Mesenchymal stem cell (in vitro differentiated cells and primary cell): ENCODE measurements around the gene FAM118A.

ENCODE experiments used
- DNase-seq: peaks from one replicate; pipeline ENCODE4 v3.0.0-alpha.2; 2013
- H2AFZ ChIP-seq: one replicate; pipeline ENCODE4 v1.6.1; 2013; ENCODE audit warnings: low read depth, mild to moderate bottlenecking, control low read depth, inconsistent platforms, low read length, moderate library complexity
- H2AK5ac ChIP-seq: 2 replicates; pipeline ENCODE4 v1.6.1; 2013; ENCODE audit warnings: low read length, moderate library complexity, mild to moderate bottlenecking, inconsistent platforms; ENCODE audit not compliant: severe bottlenecking
- H2BK120ac ChIP-seq: one replicate; pipeline ENCODE4 v1.6.1; 2013; ENCODE audit warnings: low read depth, mild to moderate bottlenecking, inconsistent platforms, low read length, moderate library complexity
- H2BK12ac ChIP-seq, 2 experiments: one replicate each; pipeline ENCODE4 v1.6.1; 2013; ENCODE audit warnings: inconsistent platforms in 2 of 2, low read length in 2 of 2, mild to moderate bottlenecking in 2 of 2, moderate library complexity in 2 of 2, control low read depth in 1 of 2
- H2BK15ac ChIP-seq: one replicate; pipeline ENCODE4 v1.6.1; 2013; ENCODE audit warnings: mild to moderate bottlenecking, low read depth, inconsistent platforms; ENCODE audit not compliant: poor library complexity, severe bottlenecking
- H2BK5ac ChIP-seq: 2 replicates; pipeline ENCODE4 v1.6.1; 2013; ENCODE audit warnings: low read depth, mild to moderate bottlenecking, low read length, control low read depth, inconsistent platforms; ENCODE audit not compliant: poor library complexity, severe bottlenecking
- H3K14ac ChIP-seq, 2 experiments: one replicate each; pipeline ENCODE4 v1.6.1; 2013; ENCODE audit warnings: inconsistent platforms in 2 of 2, low read length in 2 of 2, control low read depth in 1 of 2, mild to moderate bottlenecking in 1 of 2, moderate library complexity in 1 of 2
- H3K18ac ChIP-seq, 2 experiments: one replicate each; pipeline ENCODE4 v1.6.1; 2013; ENCODE audit warnings: inconsistent platforms in 2 of 2, low read length in 2 of 2, control low read depth in 1 of 2, low read depth in 1 of 2, mild to moderate bottlenecking in 1 of 2
- H3K23ac ChIP-seq, 2 experiments: one replicate each; pipeline ENCODE4 v1.6.1; 2013; ENCODE audit warnings: inconsistent platforms in 2 of 2, low read length in 2 of 2, mild to moderate bottlenecking in 2 of 2, moderate library complexity in 2 of 2, control low read depth in 1 of 2
- H3K27ac ChIP-seq: 2 replicates; pipeline ENCODE4 v1.5.1; 2013; ENCODE audit warnings: mild to moderate bottlenecking, moderate library complexity, low read length, control low read depth, inconsistent platforms; ENCODE audit not compliant: poor library complexity, severe bottlenecking
- H3K27me3 ChIP-seq, 2 experiments: 2 replicates each; pipeline versions ENCODE4 v1.6.1 to v1.7.0; 2013; ENCODE audit warnings: low read length in 2 of 2, mild to moderate bottlenecking in 2 of 2, moderate library complexity in 2 of 2, control low read depth in 1 of 2, inconsistent platforms in 1 of 2; ENCODE audit not compliant: control insufficient read depth in 1 of 2, insufficient read depth in 1 of 2
- H3K36me3 ChIP-seq, 2 experiments: 2 replicates each; pipeline versions ENCODE4 v1.6.1 to v1.7.0; 2013; ENCODE audit warnings: low read length in 2 of 2, control low read depth in 1 of 2, inconsistent platforms in 1 of 2, low read depth in 1 of 2, mild to moderate bottlenecking in 1 of 2; ENCODE audit not compliant: insufficient read depth in 2 of 2, control insufficient read depth in 1 of 2
- H3K4ac ChIP-seq, 2 experiments: one replicate each; pipeline ENCODE4 v1.6.1; 2013; ENCODE audit warnings: inconsistent platforms in 2 of 2, low read length in 2 of 2, mild to moderate bottlenecking in 2 of 2, moderate library complexity in 2 of 2, control low read depth in 1 of 2, low read depth in 1 of 2
- H3K4me1 ChIP-seq: 2 replicates; pipeline ENCODE4 v1.6.1; 2013; ENCODE audit warnings: low read depth, low read length, control low read depth; ENCODE audit not compliant: control insufficient read depth, insufficient read depth
- H3K4me2 ChIP-seq: 2 replicates; pipeline ENCODE4 v1.6.1; 2013; ENCODE audit warnings: low read length, mild to moderate bottlenecking, inconsistent platforms; ENCODE audit not compliant: poor library complexity, severe bottlenecking
- H3K4me3 ChIP-seq, 2 experiments: 2 replicates each; pipeline versions ENCODE4 v1.5.1 to v1.7.0; 2013; ENCODE audit warnings: low read length in 2 of 2, mild to moderate bottlenecking in 2 of 2, control low read depth in 1 of 2, low read depth in 1 of 2; ENCODE audit not compliant: insufficient read depth in 1 of 2
- H3K79me1 ChIP-seq: replicated peaks from 2 replicates; pipeline ENCODE4 v1.6.1; 2013; ENCODE audit warnings: mild to moderate bottlenecking, control low read depth, low read length, inconsistent platforms; ENCODE audit not compliant: poor library complexity, severe bottlenecking
- H3K9ac ChIP-seq: 2 replicates; pipeline ENCODE4 v1.7.0; 2013; ENCODE audit warnings: mild to moderate bottlenecking, low read length, moderate library complexity
- H3K9me3 ChIP-seq: 2 replicates; pipeline ENCODE4 v1.7.0; 2013; ENCODE audit warnings: mild to moderate bottlenecking, low read length; ENCODE audit not compliant: control insufficient read depth
- H4K8ac ChIP-seq: one replicate; pipeline ENCODE4 v1.6.1; 2013; ENCODE audit warnings: inconsistent platforms, mild to moderate bottlenecking, low read length, moderate library complexity
- H4K91ac ChIP-seq: one replicate; pipeline ENCODE4 v1.6.1; 2013; ENCODE audit warnings: mild to moderate bottlenecking, low read length, inconsistent platforms
- WGBS: methylation state at CpG from one replicate; pipeline ENCODE4 v1.1.7; 2013; ENCODE audit warnings: mixed read lengths; 5-methylcytosine and 5-hydroxymethylcytosine counted together

FAM118A gene

DNA sequence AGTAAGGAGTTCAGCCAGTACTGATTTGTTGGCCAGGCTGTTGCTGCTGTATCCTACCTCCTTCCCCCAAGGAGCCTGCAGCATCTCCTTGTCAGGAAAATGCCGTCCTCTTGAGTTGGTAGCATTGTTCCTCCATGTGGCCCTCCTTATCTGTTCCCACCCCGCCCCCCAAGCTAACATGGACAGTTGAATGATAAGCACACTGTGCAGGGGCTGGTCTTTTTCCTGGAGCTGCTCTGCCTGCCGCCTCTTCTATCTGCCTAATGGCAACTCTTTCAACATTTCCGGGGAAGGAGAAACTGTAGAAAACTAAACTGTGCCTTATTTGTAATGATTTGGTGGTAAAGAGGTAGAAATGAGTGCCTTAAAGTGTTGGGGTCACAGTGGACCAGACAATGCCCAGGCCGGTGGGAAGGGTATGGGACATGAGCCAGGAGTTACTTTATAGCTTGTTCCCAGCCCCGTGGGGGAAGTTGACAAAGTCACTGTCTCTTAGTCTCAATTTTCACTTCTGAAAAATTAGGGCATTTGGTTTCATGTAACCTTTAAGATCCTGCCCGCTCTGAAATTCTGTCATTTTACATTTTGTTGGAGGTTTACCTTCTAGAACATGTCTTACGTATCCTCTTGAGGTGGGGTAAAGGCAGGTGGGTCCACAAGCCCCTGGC is 4.5 kb downstream of the FAM118A start:
- no peak overlapping the region for H3K18ac ChIP-seq
- no peak overlapping the region for H3K23ac ChIP-seq
- 75% methylated on average over 8 of the region's 8 CpGs for WGBS

DNA sequence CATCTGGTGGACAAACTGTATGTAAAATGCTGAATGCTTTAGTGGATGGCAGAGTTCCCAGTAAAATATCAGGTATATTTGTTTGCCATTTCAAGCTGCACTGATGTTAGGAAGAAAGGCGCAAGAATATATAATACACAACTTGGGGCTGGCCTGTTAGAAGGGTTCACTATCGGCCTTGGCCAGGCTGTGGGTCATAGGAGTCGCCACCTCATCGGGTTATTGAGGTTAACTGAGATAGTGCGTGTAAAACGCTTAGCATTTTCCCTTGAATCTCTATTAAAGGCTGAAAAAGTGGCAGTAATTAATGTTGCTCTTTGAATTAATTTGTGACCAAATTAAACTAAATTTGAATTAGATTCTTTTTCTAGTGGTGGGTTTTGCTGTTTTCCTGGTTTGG is 5.1 kb downstream of the FAM118A start:
- Histone ChIP-seq H3K27ac (no peak overlapping the region), H2BK15ac (no peak overlapping the region), H3K4me2 (no peak overlapping the region), H4K8ac (no peak overlapping the region), H3K4ac (no peak overlapping the region), H2BK5ac (no peak overlapping the region), H3K79me1 (peaks cover 42% of the 10 kb centered on the region), H3K27me3 (no peaks in the 10 kb centered on the region), H3K4me3 (no peak overlapping the region), H2BK120ac (no peak overlapping the region), H3K14ac (no peak overlapping the region), H2BK12ac (peak overlapping the region in 1 of 2 experiments; percentile 11), H2AFZ (no peak overlapping the region), H3K9me3 (no peaks in the 10 kb centered on the region), H2AK5ac (no peak overlapping the region), H3K4me1 (peaks cover 15% of the 10 kb centered on the region), H3K18ac (no peak overlapping the region), H4K91ac (no peak overlapping the region), H3K9ac (no peak overlapping the region), H3K36me3 (peaks cover 0 to 3% of the 10 kb centered on the region in 2 experiments), H3K23ac (no peak overlapping the region)
- no peak for DNase-seq
- 95% methylated on average over 4 of the region's 6 CpGs for WGBS

More for the DNA sequence above, 4.5 kb downstream of the FAM118A start:
- no peak for DNase-seq
- Histone ChIP-seq H4K8ac (peak overlapping the region; percentile 1), H2BK5ac (no peak overlapping the region), H3K4ac (no peak overlapping the region), H2AFZ (no peak overlapping the region), H3K9ac (no peak overlapping the region), H3K4me1 (peaks cover 16% of the 10 kb centered on the region), H3K4me3 (no peak overlapping the region), H3K14ac (no peak overlapping the region), H3K36me3 (peaks cover 0 to 3% of the 10 kb centered on the region in 2 experiments), H3K4me2 (no peak overlapping the region), H3K9me3 (no peaks in the 10 kb centered on the region), H2BK15ac (no peak overlapping the region), H3K27ac (no peak overlapping the region), H3K79me1 (peaks cover 42% of the 10 kb centered on the region), H4K91ac (no peak overlapping the region), H2BK12ac (peak overlapping the region in 1 of 2 experiments; percentile 11), H3K27me3 (no peaks in the 10 kb centered on the region), H2AK5ac (no peak overlapping the region), H2BK120ac (no peak overlapping the region)

GRCh38 chr22:45316796-45317526 is 7.2 kb downstream of the FAM118A start:
- H2BK15ac ChIP-seq: no peak overlapping the region
- no peak overlapping the region for H3K27ac ChIP-seq
- no peak overlapping the region for H3K4me2 ChIP-seq
- no peak overlapping the region for H4K91ac ChIP-seq
- H4K8ac ChIP-seq: no peak overlapping the region
- H2BK120ac ChIP-seq: no peak overlapping the region
- no peaks in the 10 kb centered on the region for H3K27me3 ChIP-seq
- H2BK12ac ChIP-seq: no peak overlapping the region
- H3K9ac ChIP-seq: peak overlapping the region; percentile 83
- no peaks in the 10 kb centered on the region for H3K9me3 ChIP-seq
- H3K14ac ChIP-seq: no peak overlapping the region
- H2AFZ ChIP-seq: no peak overlapping the region
- H2AK5ac ChIP-seq: peak overlapping the region; percentile 11
- DNase-seq: no peak
- peaks cover 11% of the 10 kb centered on the region for H3K4me1 ChIP-seq
- H3K4me3 ChIP-seq: peak overlapping the region in 1 of 2 experiments; percentile 34
- H3K36me3 ChIP-seq: peaks cover 0 to 7% of the 10 kb centered on the region in 2 experiments
- no peak overlapping the region for H3K23ac ChIP-seq
- no peak overlapping the region for H3K18ac ChIP-seq
- H2BK5ac ChIP-seq: no peak overlapping the region
- WGBS: 98% methylated on average over 8 of the region's 9 CpGs
- H3K79me1 ChIP-seq: peaks cover 33% of the 10 kb centered on the region
- no peak overlapping the region for H3K4ac ChIP-seq

DNA sequence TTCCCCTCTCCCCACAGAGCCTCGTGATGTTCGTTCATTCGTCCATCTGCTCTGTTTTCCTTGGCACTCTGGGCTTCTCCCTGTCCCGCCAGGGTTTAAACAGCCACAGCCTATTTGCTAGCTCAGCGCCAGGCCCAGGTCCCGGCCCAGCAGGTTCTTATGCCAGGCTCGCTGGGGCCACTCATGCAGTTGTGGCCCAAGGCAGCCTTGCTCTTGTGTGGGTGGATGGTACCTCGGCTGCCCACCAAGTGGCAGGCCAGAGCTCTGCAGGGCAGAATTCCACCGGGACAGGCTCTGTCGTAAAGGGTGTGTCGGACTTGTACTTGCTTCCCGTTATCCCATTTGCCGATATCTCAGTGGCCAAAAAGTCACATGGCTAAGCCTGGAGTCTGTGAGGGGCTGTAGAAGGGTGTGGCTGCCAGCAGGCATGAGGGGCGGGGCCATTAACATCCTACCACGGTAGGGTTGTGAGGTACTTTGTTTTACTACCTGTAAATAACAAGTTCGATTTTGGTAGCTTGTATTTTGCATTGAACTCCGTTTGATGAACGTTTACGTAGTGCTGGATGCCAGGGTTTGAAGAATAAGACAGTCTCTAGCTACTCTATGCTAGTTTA is 7.9 kb downstream of the FAM118A start:
- H3K14ac ChIP-seq: no peak overlapping the region
- peak; percentile 17 for DNase-seq
- no peak overlapping the region for H2BK5ac ChIP-seq
- 80% methylated on average over 18 of the region's 19 CpGs for WGBS
- no peaks in the 10 kb centered on the region for H3K27me3 ChIP-seq
- H3K27ac ChIP-seq: peak overlapping the region; percentile 75
- no peak overlapping the region for H3K23ac ChIP-seq
- peaks cover 32% of the 10 kb centered on the region for H3K79me1 ChIP-seq
- peak overlapping the region; percentile 60 for H2BK15ac ChIP-seq
- peak overlapping the region; percentile 32 to 76 for H3K4ac ChIP-seq
- H3K18ac ChIP-seq: peak overlapping the region; percentile 28 to 65
- H3K9ac ChIP-seq: peak overlapping the region; percentile 83
- H2BK12ac ChIP-seq: peak overlapping the region; percentile 42 to 65
- peak overlapping the region; percentile 49 for H4K91ac ChIP-seq
- H3K4me3 ChIP-seq: peak overlapping the region in 1 of 2 experiments; percentile 34
- H2BK120ac ChIP-seq: no peak overlapping the region
- peak overlapping the region; percentile 11 for H2AK5ac ChIP-seq
- no peak overlapping the region for H2AFZ ChIP-seq
- peaks cover 0 to 9% of the 10 kb centered on the region in 2 experiments for H3K36me3 ChIP-seq
- H3K4me2 ChIP-seq: no peak overlapping the region
- H3K4me1 ChIP-seq: peaks cover 11% of the 10 kb centered on the region
- no peak overlapping the region for H4K8ac ChIP-seq
- no peaks in the 10 kb centered on the region for H3K9me3 ChIP-seq
